NCI-H510A treated with DMSO at 0.1 percent for 48 hours (cell line): Measurements from ENCODE around the gene GPRIN2.
"Not testable (repeated sequence)": the region's sequence is repeated elsewhere in the genome, so short reads cannot be mapped to it uniquely, and the experiment has no call there.

Experiments
- DNase-seq: peaks from one replicate; lab custom pipeline; 2025; lab: John Stamatoyannopoulos, UW

GPRIN2 gene

GRCh38 chr10:46537309-46537708 is 19.1 kb downstream of the GPRIN2 start:
- DNase-seq, result no peak

- no peak for DNase-seq
Observed at GRCh38 chr10:46536781-46537180, 19.7 kb downstream of the GPRIN2 start.

DNA sequence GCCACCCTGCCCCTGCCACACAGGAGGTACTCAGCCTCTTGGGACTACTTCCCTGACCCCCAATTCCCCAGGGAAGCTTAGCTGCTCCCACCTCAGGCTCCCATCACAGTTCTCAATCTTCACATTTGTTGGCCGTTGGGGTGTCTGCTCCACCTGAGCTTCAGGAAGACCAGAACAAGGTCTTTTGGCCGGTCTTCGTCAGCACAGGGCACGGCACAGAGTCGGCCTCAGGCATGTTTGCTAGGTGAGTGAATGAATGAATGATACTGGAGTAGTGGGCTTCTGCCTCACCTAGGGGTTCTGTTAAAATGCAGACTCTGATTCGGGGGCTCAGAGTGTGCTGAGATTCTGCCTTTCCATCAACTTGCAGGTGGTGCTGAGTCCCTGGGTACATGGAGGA is 20.3 kb downstream of the GPRIN2 start:
- no peak for DNase-seq

GRCh38 chr10:46534828-46535524 is 21.5 kb downstream of the GPRIN2 start:
- DNase-seq, result no peak

- not testable (repeated sequence) for DNase-seq
Observed at GRCh38 chr10:46532256-46532655, 24.2 kb downstream of the GPRIN2 start.

DNA sequence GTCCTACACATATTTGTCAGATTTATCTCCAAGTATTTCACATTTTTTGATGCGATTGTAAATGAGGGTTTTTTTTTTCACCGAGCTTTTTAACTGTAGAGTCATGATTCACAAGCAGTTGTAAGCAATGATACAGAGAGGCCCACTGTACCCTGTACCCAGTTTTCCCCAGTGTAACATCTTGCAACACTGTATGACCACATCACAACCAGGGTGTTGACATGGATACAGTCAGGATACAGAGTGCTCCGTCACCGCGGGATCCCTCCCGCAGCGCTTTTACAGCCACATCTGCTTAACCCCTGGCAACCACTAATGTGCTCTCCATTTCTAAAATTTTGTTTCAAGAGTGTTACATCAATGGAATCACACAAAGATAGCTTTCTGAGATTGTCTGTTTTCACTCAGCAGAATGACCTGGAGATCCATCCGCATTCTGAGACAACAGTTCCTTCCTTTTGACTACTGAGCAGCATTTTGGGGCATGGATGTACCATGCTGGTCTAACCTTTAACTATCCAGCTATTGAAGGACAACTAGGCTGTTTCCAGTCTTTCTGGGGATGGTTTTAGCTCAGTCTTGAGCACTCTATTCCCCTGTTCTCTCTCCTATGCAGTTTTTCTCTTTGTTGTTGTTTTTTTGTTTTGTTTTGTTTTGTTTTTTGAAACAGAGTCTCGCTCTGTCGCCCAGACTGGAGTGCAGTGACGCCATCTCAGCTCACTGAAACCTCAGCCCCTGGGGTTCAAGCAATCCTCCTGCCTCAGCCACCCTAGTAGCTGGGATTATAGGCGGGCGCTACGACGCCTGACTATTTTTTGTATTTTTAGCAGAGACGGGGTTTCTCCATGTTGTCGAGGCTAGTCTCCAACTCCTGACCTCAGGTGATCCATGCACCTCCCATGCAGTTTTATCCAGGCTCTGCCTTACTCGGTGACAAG is 25.9 kb downstream of the GPRIN2 start:
- no peak for DNase-seq

DNA sequence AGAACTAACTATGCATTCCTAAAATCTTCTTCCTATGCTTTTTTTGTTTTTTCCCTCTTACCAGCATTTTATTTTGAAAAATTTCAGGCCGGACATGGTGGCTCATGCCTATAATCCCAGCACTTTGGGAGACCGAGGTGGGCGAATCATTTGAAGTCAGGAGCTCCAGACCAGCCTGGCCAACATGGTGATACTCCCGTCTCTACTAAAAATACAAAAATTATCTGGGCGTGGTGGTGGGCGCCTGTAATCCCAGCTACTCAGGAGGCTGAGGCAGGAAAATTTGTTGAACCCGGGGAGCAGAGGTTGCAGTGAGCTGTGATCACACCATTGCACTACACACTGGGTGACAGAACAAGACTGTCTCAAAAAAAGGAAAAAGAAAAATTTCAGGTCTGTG is 26.7 kb downstream of the GPRIN2 start:
- not testable (repeated sequence) for DNase-seq

- DNase-seq, result no peak
Observed at GRCh38 chr10:46528675-46529615, 27.5 kb downstream of the GPRIN2 start.

DNA sequence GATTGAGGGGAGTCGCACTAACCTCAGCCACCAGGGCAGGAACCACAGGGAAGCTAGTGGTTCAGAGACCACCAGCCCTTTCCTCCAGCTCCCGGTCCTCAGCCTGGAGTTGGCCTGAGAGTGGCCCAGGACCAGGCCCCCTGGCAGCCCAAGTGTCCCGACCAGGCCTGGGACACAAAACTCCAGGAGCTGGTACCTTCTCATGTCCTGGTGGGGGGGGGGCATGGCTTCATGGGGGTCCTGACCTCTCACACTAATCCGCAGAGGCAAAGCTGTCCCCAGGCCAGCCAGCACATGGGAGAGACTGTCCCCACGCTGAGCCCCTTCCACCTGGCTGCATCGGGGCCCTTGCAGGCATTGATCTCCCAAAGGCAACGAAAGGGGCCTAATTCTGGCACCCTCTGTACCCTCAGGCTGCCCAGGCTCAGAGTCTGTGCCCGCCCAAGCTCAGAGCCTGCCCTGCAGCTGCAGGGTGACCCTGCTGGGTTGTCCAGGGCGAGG is 28.2 kb downstream of the GPRIN2 start:
- no peak for DNase-seq

- DNase-seq, result no peak
Observed at GRCh38 chr10:46527241-46527811, 29.1 kb downstream of the GPRIN2 start.

DNA sequence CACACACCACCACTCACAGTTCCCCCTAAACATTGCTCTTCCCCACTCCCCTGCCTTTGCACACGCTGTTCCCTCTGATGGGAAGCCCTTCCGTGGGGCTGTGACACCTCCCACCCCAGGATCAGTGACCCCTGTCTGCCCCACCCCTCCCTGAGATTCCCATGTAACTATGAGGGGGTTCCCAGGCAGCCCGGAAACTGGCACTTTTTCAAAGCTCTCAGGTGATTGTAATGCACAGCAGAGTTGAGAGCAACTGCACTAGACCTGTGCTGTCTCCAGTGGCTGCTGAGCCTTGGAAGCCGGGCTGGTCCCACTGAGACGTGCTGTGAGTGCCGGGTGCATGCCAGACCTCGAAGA is 29.8 kb downstream of the GPRIN2 start:
- DNase-seq, result no peak

DNA sequence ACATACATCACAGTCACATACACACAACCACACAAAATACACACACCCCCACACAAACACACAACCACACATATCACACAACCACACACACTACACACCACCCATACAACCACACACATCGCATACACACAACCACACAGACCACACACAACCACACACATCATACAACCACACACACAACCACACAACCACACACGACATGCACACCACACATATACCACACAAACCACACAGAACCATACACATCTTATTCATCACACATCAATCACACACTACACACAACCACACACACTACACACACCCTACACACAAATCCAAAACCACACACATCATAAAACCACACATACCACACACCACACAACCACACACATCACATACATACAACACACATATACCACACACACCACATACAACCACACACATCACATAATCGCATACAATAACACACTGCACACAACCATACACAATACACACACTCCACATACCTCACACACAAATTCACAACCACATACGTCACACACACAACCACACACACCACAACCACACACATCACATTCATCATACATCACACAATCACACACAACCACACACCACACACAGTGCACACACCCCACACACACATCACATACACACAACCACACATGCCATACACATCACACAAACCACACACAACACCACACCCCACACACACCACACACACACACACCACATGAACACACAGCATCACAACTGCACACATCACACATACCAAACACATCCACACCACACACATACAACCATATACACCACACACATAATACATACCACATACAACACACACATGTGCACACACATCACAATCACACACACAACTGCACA is 30.4 kb downstream of the GPRIN2 start:
- DNase-seq, result no peak

- DNase-seq, result no peak
Observed at GRCh38 chr10:46525177-46525823, 31.2 kb downstream of the GPRIN2 start.

- no peak for DNase-seq
Observed at GRCh38 chr10:46524472-46525176, 31.8 kb downstream of the GPRIN2 start.

- DNase-seq, result no peak
Observed at GRCh38 chr10:46523962-46524471, 32.4 kb downstream of the GPRIN2 start.

- no peak for DNase-seq
Observed at GRCh38 chr10:46523119-46523961, 33.1 kb downstream of the GPRIN2 start.

DNA sequence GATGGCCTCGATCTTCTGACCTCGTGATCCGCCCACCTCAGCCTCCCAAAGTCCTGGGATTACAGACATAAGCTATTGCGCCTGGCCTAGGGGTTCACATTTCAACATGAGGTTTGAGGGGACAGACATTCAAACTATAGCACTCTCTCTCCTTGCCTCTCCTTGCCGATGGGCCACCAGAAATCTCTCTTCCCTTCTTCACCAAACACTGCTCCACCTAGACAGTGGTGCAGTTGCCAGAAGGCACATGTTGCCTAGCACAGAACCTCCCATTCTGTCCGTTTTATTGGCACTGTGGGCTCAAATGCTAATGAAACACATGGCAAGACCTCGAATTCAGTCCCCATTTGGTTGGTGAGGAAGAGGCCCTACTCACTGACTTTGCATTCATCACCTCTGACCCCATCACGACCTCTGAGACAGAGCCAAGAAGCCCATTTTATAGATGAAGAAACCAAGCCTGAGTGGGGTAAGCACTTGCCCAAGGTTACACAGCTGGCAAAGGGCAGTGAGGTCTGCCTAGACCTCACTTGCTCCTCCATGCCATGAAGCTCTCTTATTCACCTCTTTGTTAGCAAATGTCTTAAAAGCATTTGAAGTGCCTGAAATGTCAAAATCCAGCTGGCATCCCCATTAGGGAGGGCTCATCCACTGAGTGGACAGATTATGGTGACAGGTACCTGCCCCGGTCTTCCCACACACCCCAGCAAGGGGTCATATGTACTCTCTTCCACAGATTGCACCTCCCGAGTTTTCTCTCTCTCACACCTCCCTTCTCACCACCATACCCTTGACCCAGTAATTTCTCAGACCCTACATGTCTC is 34.0 kb downstream of the GPRIN2 start:
- no peak for DNase-seq
